Measurements from ENCODE around the gene HASPIN.
"Not testable (repeated sequence)": the region's sequence is repeated elsewhere in the genome, so short reads cannot be mapped to it uniquely, and the experiment has no call there.

HASPIN gene

DNA sequence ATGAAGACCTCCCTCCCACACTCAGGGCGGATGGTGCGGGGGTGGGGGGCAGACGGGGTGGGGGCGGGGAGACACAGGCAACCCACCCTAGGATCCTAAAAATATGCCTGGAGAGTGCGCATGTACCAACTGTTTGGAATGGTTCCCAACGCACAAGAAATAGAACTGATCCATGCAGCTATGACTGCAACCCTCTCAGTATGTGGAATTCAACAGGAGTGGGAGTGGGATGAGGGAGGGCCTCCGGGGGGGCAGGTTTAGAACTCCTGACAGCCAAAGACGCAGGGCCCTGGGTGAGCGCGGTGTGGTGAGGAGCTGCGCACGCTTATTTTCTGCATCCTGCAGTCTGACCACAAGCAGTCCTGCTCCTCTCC lies 26.6 kb upstream of the HASPIN start:
- H3K4me3 ChIP-seq (ENCODE audit: low read length in 2 of 2), result no peak overlapping the region
- no peak overlapping the region for H3K9ac ChIP-seq (ENCODE audit: low read length in 2 of 2)
- H3K27ac ChIP-seq (ENCODE audit: low read length), result no peak overlapping the region
- peaks cover 5 to 8% of the 10 kb centered on the region in 2 donors for H3K9me3 ChIP-seq (ENCODE audit: control insufficient read depth in 2 of 2, low read length in 2 of 2)
- no peaks in the 10 kb centered on the region for H3K36me3 ChIP-seq (ENCODE audit: control insufficient read depth in 2 of 2, insufficient read depth in 2 of 2, low read length in 2 of 2)
- peaks cover 22 to 43% of the 10 kb centered on the region in 2 donors for H3K27me3 ChIP-seq (ENCODE audit: control insufficient read depth in 1 of 2, insufficient read depth in 2 of 2, low read length in 2 of 2)
- H3K4me1 ChIP-seq (ENCODE audit: control insufficient read depth, insufficient read depth, low read length), result peaks cover 10% of the 10 kb centered on the region

DNA sequence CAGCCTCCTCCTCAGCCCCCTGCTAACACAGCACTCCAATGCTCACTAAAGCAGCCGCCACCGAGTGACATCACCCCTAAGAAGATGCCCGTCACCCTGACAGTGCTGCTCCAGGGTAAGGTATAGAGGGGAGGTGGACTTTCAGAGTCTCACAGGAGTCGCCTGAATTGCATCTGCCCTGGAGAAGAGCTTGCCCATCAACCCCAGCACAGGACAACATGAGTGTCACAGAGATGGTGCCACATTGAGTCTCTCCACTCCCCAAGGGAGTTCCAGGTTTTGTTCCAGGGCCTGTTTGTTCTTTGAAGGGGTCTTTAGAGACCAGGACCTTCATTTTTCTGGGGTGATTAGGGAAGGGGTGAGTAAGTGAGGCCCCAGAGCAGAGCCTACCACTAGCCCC lies 25.6 kb upstream of the HASPIN start:
- Histone ChIP-seq H3K4me1 (ENCODE audit: control insufficient read depth, insufficient read depth, low read length) (peaks cover 10% of the 10 kb centered on the region), H3K27ac (ENCODE audit: low read length) (no peak overlapping the region), H3K9ac (ENCODE audit: low read length in 2 of 2) (no peak overlapping the region), H3K36me3 (ENCODE audit: control insufficient read depth in 2 of 2, insufficient read depth in 2 of 2, low read length in 2 of 2) (no peaks in the 10 kb centered on the region), H3K27me3 (ENCODE audit: control insufficient read depth in 1 of 2, insufficient read depth in 2 of 2, low read length in 2 of 2) (peaks cover 22 to 36% of the 10 kb centered on the region in 2 donors), H3K9me3 (ENCODE audit: control insufficient read depth in 2 of 2, low read length in 2 of 2) (peaks cover 5 to 8% of the 10 kb centered on the region in 2 donors), H3K4me3 (ENCODE audit: low read length in 2 of 2) (no peak overlapping the region)

DNA sequence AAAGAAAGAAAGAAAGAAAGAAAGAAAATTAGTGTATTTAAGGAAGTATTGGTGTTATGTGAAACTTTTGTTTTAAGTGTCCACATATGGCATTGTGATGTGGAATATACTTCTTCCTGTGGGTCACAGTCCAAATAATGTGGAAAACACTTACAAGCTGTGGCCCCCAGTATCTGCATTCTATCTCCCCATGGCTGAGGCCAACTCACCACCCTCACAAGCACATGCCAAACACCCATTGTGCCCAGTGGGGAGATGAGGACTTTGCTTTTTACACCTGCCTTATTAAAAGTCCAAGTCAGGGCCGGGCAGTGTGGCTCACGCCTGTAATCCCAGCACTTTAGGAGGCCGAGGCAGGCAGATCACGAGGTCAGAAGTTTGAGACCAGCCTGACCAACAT lies 23.8 kb upstream of the HASPIN start:
- Histone ChIP-seq H3K36me3 (ENCODE audit: control insufficient read depth in 2 of 2, insufficient read depth in 2 of 2, low read length in 2 of 2) (no peaks in the 10 kb centered on the region), H3K9ac (ENCODE audit: low read length in 2 of 2) (no peak overlapping the region), H3K9me3 (ENCODE audit: control insufficient read depth in 2 of 2, low read length in 2 of 2) (peaks cover 5 to 8% of the 10 kb centered on the region in 2 donors), H3K4me3 (ENCODE audit: low read length in 2 of 2) (no peak overlapping the region), H3K27ac (ENCODE audit: low read length) (no peak overlapping the region), H3K4me1 (ENCODE audit: control insufficient read depth, insufficient read depth, low read length) (peaks cover 10% of the 10 kb centered on the region), H3K27me3 (ENCODE audit: control insufficient read depth in 1 of 2, insufficient read depth in 2 of 2, low read length in 2 of 2) (peaks cover 13 to 21% of the 10 kb centered on the region in 2 donors)

DNA sequence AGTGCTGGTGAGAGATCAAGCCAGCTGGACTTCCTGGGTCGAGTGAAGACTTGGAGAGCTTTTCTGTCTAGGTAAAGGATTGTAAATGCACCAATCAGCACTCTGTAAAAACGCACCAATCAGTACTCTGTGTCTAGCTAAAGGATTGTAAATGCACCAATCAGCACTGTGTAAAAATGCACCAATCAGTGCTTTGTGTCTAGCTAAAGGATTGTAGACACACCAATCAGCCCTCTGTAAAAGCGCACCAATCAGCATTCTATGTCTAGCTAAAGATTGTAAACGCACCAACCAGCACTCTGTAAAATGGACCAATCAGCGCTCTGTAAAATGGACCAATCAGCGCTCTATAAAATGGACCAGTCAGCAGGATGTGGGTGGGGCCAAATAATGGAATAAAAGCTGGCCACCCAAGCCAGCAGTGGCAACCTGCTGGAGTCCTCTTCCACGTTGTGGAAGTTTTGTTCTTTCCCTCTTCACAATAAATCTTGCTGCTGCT lies 21.6 kb upstream of the HASPIN start:
- not testable (repeated sequence) for H3K4me3 ChIP-seq (ENCODE audit: low read length in 2 of 2); H3K36me3 ChIP-seq (ENCODE audit: control insufficient read depth in 2 of 2, insufficient read depth in 2 of 2, low read length in 2 of 2); H3K4me1 ChIP-seq (ENCODE audit: control insufficient read depth, insufficient read depth, low read length); H3K27ac ChIP-seq (ENCODE audit: low read length); H3K9me3 ChIP-seq (ENCODE audit: control insufficient read depth in 2 of 2, low read length in 2 of 2); H3K27me3 ChIP-seq (ENCODE audit: control insufficient read depth in 1 of 2, insufficient read depth in 2 of 2, low read length in 2 of 2); H3K9ac ChIP-seq (ENCODE audit: low read length in 2 of 2)

DNA sequence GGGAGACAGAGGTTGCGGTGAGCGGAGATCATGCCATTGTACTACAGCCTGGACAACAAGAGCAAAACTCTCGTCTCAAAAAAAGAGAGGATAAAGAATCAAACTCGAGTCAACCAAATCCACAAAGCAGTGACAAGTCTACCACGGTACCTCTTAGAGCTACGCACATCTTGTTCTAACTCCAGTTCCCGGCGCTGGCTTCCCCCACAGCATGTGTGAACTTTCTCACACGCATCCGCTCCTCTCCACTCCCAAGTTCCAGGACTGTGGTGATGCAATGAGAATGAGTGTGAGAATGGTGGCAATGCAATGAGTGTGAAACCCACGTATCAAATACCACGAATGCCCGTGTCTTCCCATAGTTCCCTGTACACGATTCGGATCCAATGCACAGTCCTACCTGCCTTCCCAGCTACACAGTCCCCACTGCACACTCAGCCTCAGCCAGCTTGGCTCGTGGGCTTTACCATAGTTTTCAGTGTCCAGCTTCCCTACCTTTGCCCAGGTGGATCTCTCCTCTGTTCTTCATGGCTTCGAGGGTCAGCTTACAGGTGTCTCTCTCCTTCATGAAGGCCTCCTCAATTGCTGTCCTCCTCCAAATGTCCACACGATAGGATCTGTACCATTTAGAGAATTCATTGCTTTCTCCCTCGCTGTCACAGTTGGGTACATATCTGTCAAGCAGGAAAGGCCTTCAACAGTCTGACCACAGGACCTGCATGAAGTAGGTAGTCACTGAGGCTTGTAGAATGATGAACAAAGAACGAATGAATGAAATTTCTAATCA lies 18.6 kb upstream of the HASPIN start:
- Histone ChIP-seq H3K9ac (ENCODE audit: low read length in 2 of 2) (no peak overlapping the region), H3K4me3 (ENCODE audit: low read length in 2 of 2) (no peak overlapping the region)

DNA sequence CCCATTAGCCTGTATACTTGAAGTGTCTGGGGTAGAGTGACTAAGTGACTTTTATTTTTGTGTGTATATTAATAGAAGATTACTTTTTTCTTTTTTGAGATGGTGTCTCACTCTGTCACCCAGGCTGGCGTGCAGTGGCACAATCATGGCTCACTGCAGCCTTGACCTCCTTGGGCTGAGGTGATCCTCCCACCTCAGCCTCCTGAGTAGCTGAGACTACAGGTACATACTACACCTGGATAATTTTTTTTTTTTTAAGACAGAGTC lies 18.1 kb upstream of the HASPIN start:
- not testable (repeated sequence) for H3K9ac ChIP-seq (ENCODE audit: low read length in 2 of 2); H3K27me3 ChIP-seq (ENCODE audit: control insufficient read depth in 1 of 2, insufficient read depth in 2 of 2, low read length in 2 of 2); H3K4me3 ChIP-seq (ENCODE audit: low read length in 2 of 2); H3K36me3 ChIP-seq (ENCODE audit: control insufficient read depth in 2 of 2, insufficient read depth in 2 of 2, low read length in 2 of 2); H3K9me3 ChIP-seq (ENCODE audit: control insufficient read depth in 2 of 2, low read length in 2 of 2); H3K4me1 ChIP-seq (ENCODE audit: control insufficient read depth, insufficient read depth, low read length); H3K27ac ChIP-seq (ENCODE audit: low read length)

More for the DNA sequence above, 18.6 kb upstream of the HASPIN start:
- no peaks in the 10 kb centered on the region for H3K4me1 ChIP-seq (ENCODE audit: control insufficient read depth, insufficient read depth, low read length)
- no peaks in the 10 kb centered on the region for H3K27me3 ChIP-seq (ENCODE audit: control insufficient read depth in 1 of 2, insufficient read depth in 2 of 2, low read length in 2 of 2)
- peaks cover 0 to 2% of the 10 kb centered on the region in 2 donors for H3K36me3 ChIP-seq (ENCODE audit: control insufficient read depth in 2 of 2, insufficient read depth in 2 of 2, low read length in 2 of 2)
- no peaks in the 10 kb centered on the region for H3K9me3 ChIP-seq (ENCODE audit: control insufficient read depth in 2 of 2, low read length in 2 of 2)
- H3K27ac ChIP-seq (ENCODE audit: low read length), result no peak overlapping the region

DNA sequence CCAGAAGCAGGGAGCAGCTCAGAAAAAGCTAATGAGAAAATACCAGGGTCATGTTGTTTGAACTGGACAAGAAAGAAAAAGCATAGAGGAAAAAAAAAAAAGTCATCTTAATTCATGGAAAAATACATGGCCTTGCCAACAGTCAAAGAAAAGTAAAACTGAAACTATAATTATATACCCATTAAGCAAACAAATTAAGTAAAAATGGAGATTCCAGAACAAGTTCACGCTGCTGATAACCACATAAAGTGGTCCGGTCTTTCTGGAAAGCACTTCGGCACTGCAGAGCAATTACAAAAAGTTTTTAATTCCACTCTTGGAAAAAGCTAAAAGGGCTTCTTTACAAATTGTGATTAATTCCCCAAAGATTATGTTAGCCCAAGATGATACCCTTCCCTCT lies 15.3 kb upstream of the HASPIN start:
- Histone ChIP-seq H3K4me3 (ENCODE audit: low read length in 2 of 2) (no peak overlapping the region), H3K9me3 (ENCODE audit: control insufficient read depth in 2 of 2, low read length in 2 of 2) (no peaks in the 10 kb centered on the region), H3K9ac (ENCODE audit: low read length in 2 of 2) (no peak overlapping the region), H3K4me1 (ENCODE audit: control insufficient read depth, insufficient read depth, low read length) (no peaks in the 10 kb centered on the region), H3K27me3 (ENCODE audit: control insufficient read depth in 1 of 2, insufficient read depth in 2 of 2, low read length in 2 of 2) (no peaks in the 10 kb centered on the region), H3K27ac (ENCODE audit: low read length) (no peak overlapping the region), H3K36me3 (ENCODE audit: control insufficient read depth in 2 of 2, insufficient read depth in 2 of 2, low read length in 2 of 2) (peaks cover 0 to 7% of the 10 kb centered on the region in 2 donors)

DNA sequence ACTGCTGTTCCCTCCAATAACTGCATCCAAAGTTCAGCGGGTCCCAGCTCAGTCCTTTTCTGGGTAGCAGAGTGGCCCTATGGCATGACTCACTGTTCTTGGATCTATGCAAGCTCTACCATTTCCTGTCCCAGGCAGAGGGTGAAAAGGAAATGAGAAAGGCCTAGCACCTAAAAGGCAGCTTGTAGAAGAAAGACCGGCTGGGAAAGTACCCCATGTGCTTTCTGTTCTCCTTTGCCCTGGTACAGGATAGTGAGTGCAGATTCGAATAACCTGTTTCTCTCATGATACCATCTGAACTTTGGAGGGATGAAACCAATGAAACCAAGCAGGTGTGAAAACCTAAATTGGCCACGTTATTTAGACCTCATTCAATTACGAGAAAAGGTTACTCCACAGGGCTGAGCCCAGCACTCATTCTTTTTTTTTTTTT lies 12.7 kb upstream of the HASPIN start:
- Histone ChIP-seq H3K27me3 (ENCODE audit: control insufficient read depth in 1 of 2, insufficient read depth in 2 of 2, low read length in 2 of 2) (no peaks in the 10 kb centered on the region), H3K36me3 (ENCODE audit: control insufficient read depth in 2 of 2, insufficient read depth in 2 of 2, low read length in 2 of 2) (peaks cover 10 to 16% of the 10 kb centered on the region in 2 donors), H3K27ac (ENCODE audit: low read length) (no peak overlapping the region), H3K4me1 (ENCODE audit: control insufficient read depth, insufficient read depth, low read length) (no peaks in the 10 kb centered on the region), H3K9ac (ENCODE audit: low read length in 2 of 2) (no peak overlapping the region), H3K9me3 (ENCODE audit: control insufficient read depth in 2 of 2, low read length in 2 of 2) (no peaks in the 10 kb centered on the region), H3K4me3 (ENCODE audit: low read length in 2 of 2) (no peak overlapping the region)

DNA sequence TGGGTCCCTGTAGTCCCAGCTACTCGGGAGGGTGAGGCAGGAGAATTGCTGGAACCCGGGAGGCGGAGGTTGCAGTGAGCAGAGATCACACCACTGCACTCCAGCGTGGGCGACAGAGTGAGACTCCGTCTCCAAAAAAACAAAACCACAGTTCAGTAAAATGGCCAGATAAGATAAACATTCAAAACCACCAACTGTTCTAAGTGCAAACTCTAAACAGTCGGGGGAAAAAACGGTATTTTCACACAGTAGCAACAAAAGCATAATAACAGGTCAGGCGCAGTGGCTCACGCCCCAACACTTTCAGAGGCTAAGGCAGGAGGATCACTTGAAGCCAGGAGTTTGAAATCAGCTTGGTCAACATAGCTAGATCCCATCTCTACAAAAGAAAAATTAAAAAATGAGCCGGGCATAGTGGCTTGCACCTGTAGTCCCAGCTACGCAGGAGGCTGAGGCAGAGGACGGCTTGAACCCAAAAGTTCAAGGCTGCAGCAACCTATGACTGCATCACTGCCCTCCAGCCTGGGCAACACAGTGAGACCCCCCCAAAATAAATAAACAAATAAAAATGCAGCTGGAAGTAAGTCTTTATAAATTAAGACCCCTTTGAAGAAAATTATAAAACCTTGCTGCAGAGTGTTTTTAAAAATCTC lies 10.8 kb upstream of the HASPIN start:
- Histone ChIP-seq H3K27ac (ENCODE audit: low read length) (no peak overlapping the region), H3K27me3 (ENCODE audit: control insufficient read depth in 1 of 2, insufficient read depth in 2 of 2, low read length in 2 of 2) (no peaks in the 10 kb centered on the region), H3K9me3 (ENCODE audit: control insufficient read depth in 2 of 2, low read length in 2 of 2) (no peaks in the 10 kb centered on the region), H3K4me1 (ENCODE audit: control insufficient read depth, insufficient read depth, low read length) (no peaks in the 10 kb centered on the region), H3K36me3 (ENCODE audit: control insufficient read depth in 2 of 2, insufficient read depth in 2 of 2, low read length in 2 of 2) (peaks cover 28 to 29% of the 10 kb centered on the region in 2 donors), H3K4me3 (ENCODE audit: low read length in 2 of 2) (no peak overlapping the region), H3K9ac (ENCODE audit: low read length in 2 of 2) (no peak overlapping the region)

DNA sequence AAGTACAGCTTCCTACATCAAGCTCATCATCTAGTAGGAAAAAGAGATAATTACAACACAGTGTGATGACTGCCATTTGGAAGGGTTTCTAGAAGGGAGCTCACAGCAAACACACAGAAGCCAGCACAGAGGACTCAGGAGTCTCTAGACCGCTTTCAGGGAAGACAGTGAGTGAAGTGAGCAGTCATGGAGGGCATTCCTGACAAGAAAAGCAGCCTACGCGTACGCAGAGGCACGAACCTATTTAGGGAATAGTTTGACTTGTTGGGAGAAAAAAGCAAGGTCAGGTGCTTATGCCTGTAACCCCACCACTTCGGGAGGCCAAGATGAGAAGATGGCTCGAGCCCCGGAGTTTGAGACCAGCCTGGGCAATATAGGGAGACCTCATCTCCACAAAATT lies 8.4 kb upstream of the HASPIN start:
- H3K4me1 ChIP-seq (ENCODE audit: control insufficient read depth, insufficient read depth, low read length), result no peaks in the 10 kb centered on the region
- H3K4me3 ChIP-seq (ENCODE audit: low read length in 2 of 2), result no peak overlapping the region
- no peaks in the 10 kb centered on the region for H3K27me3 ChIP-seq (ENCODE audit: control insufficient read depth in 1 of 2, insufficient read depth in 2 of 2, low read length in 2 of 2)
- H3K9me3 ChIP-seq (ENCODE audit: control insufficient read depth in 2 of 2, low read length in 2 of 2), result no peaks in the 10 kb centered on the region
- no peak overlapping the region for H3K9ac ChIP-seq (ENCODE audit: low read length in 2 of 2)
- peaks cover 35 to 40% of the 10 kb centered on the region in 2 donors for H3K36me3 ChIP-seq (ENCODE audit: control insufficient read depth in 2 of 2, insufficient read depth in 2 of 2, low read length in 2 of 2)
- no peak overlapping the region for H3K27ac ChIP-seq (ENCODE audit: low read length)

DNA sequence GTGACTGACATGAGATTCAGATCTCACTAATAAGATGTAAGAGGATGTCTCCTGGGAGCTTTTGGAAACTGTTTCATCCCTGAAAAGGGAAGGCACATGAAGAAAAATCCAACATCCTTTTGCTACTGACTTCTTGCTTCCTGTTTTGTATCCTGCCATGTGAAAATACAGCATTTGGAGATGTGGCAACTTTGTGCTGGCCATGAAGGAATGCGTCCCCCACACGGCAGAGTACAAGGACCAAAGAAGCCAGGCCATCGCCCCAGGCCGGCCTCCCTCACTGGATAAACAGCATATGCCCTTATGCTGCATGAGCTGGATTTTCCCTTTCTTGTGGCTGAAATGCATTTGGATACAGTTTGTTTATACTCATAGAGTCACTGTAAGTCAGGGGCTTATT lies 5.5 kb upstream of the HASPIN start:
- Histone ChIP-seq H3K27ac (ENCODE audit: low read length) (no peak overlapping the region), H3K27me3 (ENCODE audit: control insufficient read depth in 1 of 2, insufficient read depth in 2 of 2, low read length in 2 of 2) (no peaks in the 10 kb centered on the region), H3K4me1 (ENCODE audit: control insufficient read depth, insufficient read depth, low read length) (peaks cover 5% of the 10 kb centered on the region), H3K9me3 (ENCODE audit: control insufficient read depth in 2 of 2, low read length in 2 of 2) (no peaks in the 10 kb centered on the region), H3K36me3 (ENCODE audit: control insufficient read depth in 2 of 2, insufficient read depth in 2 of 2, low read length in 2 of 2) (peaks cover 35% of the 10 kb centered on the region in 2 donors), H3K4me3 (ENCODE audit: low read length in 2 of 2) (no peak overlapping the region), H3K9ac (ENCODE audit: low read length in 2 of 2) (no peak overlapping the region)

Data from stomach smooth muscle (tissue), 2 donors.